ENCODE measurements around the gene MED13L.

GRCh38 chr12:115934877-115935276 is 342.6 kb downstream of the MED13L start:
- no peak for TF ChIP-seq CTCF (conservative IDR thresholded peaks at IDR 0.05 in 1 of 2, IDR thresholded peaks at IDR 0.05 in 1 of 2; ENCODE audit: extremely low read depth in 1 of 2, insufficient read depth in 1 of 2, low read depth in 1 of 2, low read length in 2 of 2)
- no peak for TF ChIP-seq EZH2 (IDR thresholded peaks at IDR 0.05; ENCODE audit: borderline replicate concordance, low read length)
